ENCODE results near the gene CLSTN2. TPM values are rescaled to one million over a fixed set of nuclear protein-coding genes. Genes with fewer than 3 reads are reported as not detected.

The CLSTN2 gene
- total RNA-seq, 1 donor from 2014 or later, result 7.8 TPM

GRCh38 chr3:140505213-140505612, 570.2 kb downstream of the CLSTN2 start:
- ATAC-seq (ENCODE audit: poor library complexity), result peak; percentile 80
- DNase-seq, result no peak
- intact Hi-C loops (cut with DNase I), result no loop called here

- ATAC-seq (ENCODE audit: poor library complexity) (no peak), DNase-seq (no peak)
- intact Hi-C loops (cut with DNase I), result no loop called here
Observed at GRCh38 chr3:140505876-140506275, 570.9 kb downstream of the CLSTN2 start.

- intact Hi-C loops (cut with DNase I), result no loop called here
- DNase-seq (no peak), ATAC-seq (ENCODE audit: poor library complexity) (no peak)
Observed at GRCh38 chr3:140508550-140508949, 573.6 kb downstream of the CLSTN2 start.

- ATAC-seq (ENCODE audit: poor library complexity), result no peak
- intact Hi-C loops (cut with DNase I), result no loop called here
- no peak for DNase-seq
Observed at GRCh38 chr3:140509534-140509933, 574.5 kb downstream of the CLSTN2 start.

GRCh38 chr3:140510303-140510861, 575.4 kb downstream of the CLSTN2 start:
- no peak for DNase-seq
- intact Hi-C loops (cut with DNase I), result no loop called here
- no peak for ATAC-seq (ENCODE audit: poor library complexity)

GRCh38 chr3:140521751-140522445, 586.9 kb downstream of the CLSTN2 start:
- DNase-seq, result no peak
- no peak for ATAC-seq (ENCODE audit: poor library complexity)
- intact Hi-C loops (cut with DNase I), result no loop called here

GRCh38 chr3:140522653-140523380, 587.8 kb downstream of the CLSTN2 start:
- intact Hi-C loops (cut with DNase I), result no loop called here
- DNase-seq (no peak), ATAC-seq (ENCODE audit: poor library complexity) (no peak)

- DNase-seq, result no peak
- no peak for ATAC-seq (ENCODE audit: poor library complexity)
- intact Hi-C loops (cut with DNase I), result no loop called here
Observed at GRCh38 chr3:140523600-140523999, 588.6 kb downstream of the CLSTN2 start.

- no peak for ATAC-seq (ENCODE audit: poor library complexity)
- DNase-seq, result no peak
- intact Hi-C loops (cut with DNase I), result no loop called here
Observed at GRCh38 chr3:140527156-140527555, 592.2 kb downstream of the CLSTN2 start.

GRCh38 chr3:140529096-140529495, 594.1 kb downstream of the CLSTN2 start:
- ATAC-seq (ENCODE audit: poor library complexity) (no peak), DNase-seq (no peak)
- intact Hi-C loops (cut with DNase I), result no loop called here

GRCh38 chr3:140529558-140529957, 594.6 kb downstream of the CLSTN2 start:
- DNase-seq (no peak), ATAC-seq (ENCODE audit: poor library complexity) (no peak)
- intact Hi-C loops (cut with DNase I), result no loop called here

GRCh38 chr3:140530131-140530530, 595.1 kb downstream of the CLSTN2 start:
- intact Hi-C loops (cut with DNase I), result no loop called here
- no peak for ATAC-seq (ENCODE audit: poor library complexity)
- no peak for DNase-seq

- ATAC-seq (ENCODE audit: poor library complexity) (no peak), DNase-seq (no peak)
- intact Hi-C loops (cut with DNase I), result no loop called here
Observed at GRCh38 chr3:140530603-140531002, 595.6 kb downstream of the CLSTN2 start.

GRCh38 chr3:140532793-140533330, 597.9 kb downstream of the CLSTN2 start:
- intact Hi-C loops (cut with DNase I), result no loop called here
- no peak for DNase-seq
- ATAC-seq (ENCODE audit: poor library complexity), result no peak

- peak; percentile 43 for ATAC-seq (ENCODE audit: poor library complexity)
- intact Hi-C loops (cut with DNase I), result no loop called here
- DNase-seq, result no peak
Observed at GRCh38 chr3:140536926-140537726, 602.1 kb downstream of the CLSTN2 start.

- DNase-seq, result no peak
- intact Hi-C loops (cut with DNase I), result no loop called here
- no peak for ATAC-seq (ENCODE audit: poor library complexity)
Observed at GRCh38 chr3:140537727-140538082, 602.7 kb downstream of the CLSTN2 start.

GRCh38 chr3:140540262-140540661, 605.3 kb downstream of the CLSTN2 start:
- DNase-seq (no peak), ATAC-seq (ENCODE audit: poor library complexity) (no peak)
- intact Hi-C loops (cut with DNase I), result no loop called here

GRCh38 chr3:140541975-140542653, 607.1 kb downstream of the CLSTN2 start:
- no peak for DNase-seq
- ATAC-seq (ENCODE audit: poor library complexity), result no peak
- intact Hi-C loops (cut with DNase I), result no loop called here

- ATAC-seq (ENCODE audit: poor library complexity) (no peak), DNase-seq (no peak)
- intact Hi-C loops (cut with DNase I), result no loop called here
Observed at GRCh38 chr3:140545197-140545596, 610.2 kb downstream of the CLSTN2 start.
